AG09319 (cell line): ENCODE data around the gene FBN1.
A peak's percentile ranks its signal among the peaks of the same experiment; 100 is the strongest.

Source experiments
- DNase-seq: peaks from one replicate; pipeline ENCODE4 v3.0.0-alpha.2; 2010; ENCODE audit warnings: low read depth; ENCODE audit errors: extremely low read depth
- CTCF ChIP-seq: IDR thresholded peaks from 2 replicates; pipeline ENCODE4 v1.5.1; 2011; ENCODE audit warnings: low read depth, mild to moderate bottlenecking, inconsistent platforms, low read length, moderate library complexity

The FBN1 gene

GRCh38 chr15:48625126-48625525 lies 20.4 kb downstream of the FBN1 start:
- no peak for DNase-seq
- TF ChIP-seq CTCF, result no peak

- no peak for TF ChIP-seq CTCF
- DNase-seq, result no peak
These were observed 20.8 kb downstream of the FBN1 start for GRCh38 chr15:48624700-48625099.

- TF ChIP-seq CTCF, result no peak
- DNase-seq, result no peak
These were observed 22.1 kb downstream of the FBN1 start for GRCh38 chr15:48623456-48623855.

- no peak for TF ChIP-seq CTCF
- DNase-seq, result no peak
These were observed 23.3 kb downstream of the FBN1 start for GRCh38 chr15:48622237-48622636.

GRCh38 chr15:48619446-48619845 lies 26.1 kb downstream of the FBN1 start:
- TF ChIP-seq CTCF, result no peak
- DNase-seq, result no peak

GRCh38 chr15:48617619-48618018 lies 27.9 kb downstream of the FBN1 start:
- DNase-seq, result peak; percentile 73
- TF ChIP-seq CTCF, result no peak

GRCh38 chr15:48616216-48616615 lies 29.3 kb downstream of the FBN1 start:
- TF ChIP-seq CTCF, result no peak

More at GRCh38 chr15:48616216-48616615, 29.3 kb downstream of the FBN1 start:
- no peak for DNase-seq
